Astrocyte of the spinal cord (primary cell): ENCODE results near the gene RGL1.
A peak's percentile ranks its signal among the peaks of the same experiment; 100 is the strongest.

Experiments used
- DNase-seq: peaks from one replicate; pipeline ENCODE4 v3.0.0; 2011; ENCODE audit warnings: low read depth, low spot score
- H3K4me3 ChIP-seq: 2 replicates; pipeline ENCODE4 v1.5.1; 2011; ENCODE audit warnings: low read depth, mild to moderate bottlenecking, low read length, moderate library complexity
- CTCF ChIP-seq: IDR thresholded peaks from 2 replicates; pipeline ENCODE4 v1.5.1; 2012; ENCODE audit warnings: low read depth, mild to moderate bottlenecking, low read length, inconsistent platforms
- in situ Hi-C: cut with HindIII; loops from 2 replicates; pipeline ENCODE4 v1.10.0; 2017; ENCODE audit warnings: low sequenced_read_pairs

RGL1 gene

GRCh38 chr1:183764981-183765380, 39.9 kb upstream of the RGL1 start:
- DNase-seq, result peak; percentile 22
- in situ Hi-C loops, result no loop called here
- TF ChIP-seq CTCF, result no peak
- H3K4me3 ChIP-seq, result no peak overlapping the region

GRCh38 chr1:183769956-183770815, 34.7 kb upstream of the RGL1 start:
- H3K4me3 ChIP-seq, result no peak overlapping the region
- DNase-seq, result no peak
- in situ Hi-C loops, result no loop called here
- TF ChIP-seq CTCF, result no peak

GRCh38 chr1:183770816-183771128, 34.1 kb upstream of the RGL1 start:
- in situ Hi-C loops, result no loop called here
- no peak for TF ChIP-seq CTCF
- no peak for DNase-seq
- no peak overlapping the region for H3K4me3 ChIP-seq

- TF ChIP-seq CTCF, result no peak
- in situ Hi-C loops, result no loop called here
Observed at GRCh38 chr1:183773482-183774274, 31.2 kb upstream of the RGL1 start.

DNA sequence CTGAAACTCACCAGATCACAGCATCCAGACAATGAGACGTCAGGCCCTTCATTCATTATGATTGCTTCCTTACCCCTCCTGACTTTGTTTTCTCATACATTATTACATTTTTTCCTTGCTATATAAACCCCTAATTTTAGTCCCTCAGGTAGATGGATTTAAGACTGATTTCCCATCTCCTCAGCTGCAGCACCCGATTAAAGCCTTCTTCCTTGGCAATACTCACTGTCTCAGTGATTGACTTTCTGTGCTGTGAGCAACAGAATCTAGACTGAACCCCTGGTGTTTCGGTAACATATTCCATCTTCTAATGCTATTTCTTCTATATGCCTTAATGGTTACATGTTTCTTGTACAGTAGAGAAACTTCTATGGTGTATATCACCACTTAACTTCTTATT, 30.0 kb upstream of the RGL1 start:
- no peak for TF ChIP-seq CTCF
- H3K4me3 ChIP-seq, result no peak overlapping the region
- no peak for DNase-seq
- in situ Hi-C loops, result no loop called here

More at GRCh38 chr1:183773482-183774274, 31.2 kb upstream of the RGL1 start:
- DNase-seq, result no peak
- no peak overlapping the region for H3K4me3 ChIP-seq

DNA sequence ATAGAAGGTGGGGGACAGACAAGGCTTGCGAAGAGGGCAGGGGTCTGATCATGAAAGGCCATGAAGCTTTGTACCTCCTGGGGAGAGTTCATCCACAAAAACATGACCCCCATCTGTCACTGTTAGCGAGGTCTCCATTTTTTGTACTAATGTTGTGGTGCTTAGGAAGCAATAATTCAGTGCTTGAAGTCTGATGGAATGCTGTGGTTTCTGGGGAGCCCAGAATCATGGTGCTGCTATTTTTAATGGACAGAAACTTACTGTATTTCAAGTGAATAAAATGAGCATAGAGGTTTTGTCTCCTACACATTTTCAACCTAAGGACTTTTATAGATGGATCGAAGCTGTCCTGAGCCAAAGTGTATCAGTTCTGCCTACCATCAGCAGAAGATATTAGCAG, 28.2 kb upstream of the RGL1 start:
- H3K4me3 ChIP-seq, result no peak overlapping the region
- no peak for TF ChIP-seq CTCF
- DNase-seq, result peak; percentile 73
- in situ Hi-C loops, result no loop called here
